ENCODE results near the gene CDIP1.

CDIP1 gene

DNA sequence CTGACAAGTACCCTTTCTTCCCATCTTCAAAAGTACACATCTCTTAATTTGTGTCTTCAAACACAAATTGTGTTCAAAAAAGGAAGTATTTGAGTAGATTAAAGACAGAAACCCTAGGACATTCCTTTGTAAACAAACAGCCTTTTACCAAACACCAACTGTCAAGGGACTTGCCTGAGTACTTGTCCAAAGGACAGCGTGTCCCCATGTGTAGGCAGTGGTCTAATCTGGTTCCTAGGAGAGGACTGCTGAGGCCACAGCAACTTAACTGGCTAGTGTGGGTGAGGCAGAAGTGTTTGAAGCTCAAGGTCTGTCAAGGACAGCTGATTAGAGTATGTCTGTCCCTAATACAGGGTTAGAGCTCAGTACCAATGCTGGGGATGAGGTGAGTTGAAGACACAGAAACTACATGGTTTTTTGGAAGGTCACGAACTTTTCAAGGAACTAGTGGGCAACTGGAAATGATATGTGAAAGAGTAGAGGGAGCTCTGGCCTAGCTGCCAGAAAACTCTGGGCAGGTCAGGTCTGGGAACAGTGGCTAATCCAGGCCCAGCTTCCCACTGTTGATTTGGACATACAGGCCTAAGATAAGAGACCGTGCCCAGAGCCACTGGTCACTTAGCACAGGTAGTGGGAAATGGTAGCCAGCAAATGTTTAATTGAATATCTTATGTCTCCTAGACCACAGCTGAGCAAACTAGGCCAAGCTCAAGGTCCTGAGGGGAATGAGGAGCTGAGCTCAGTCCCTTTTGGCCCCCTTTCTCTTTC, 52.3 kb downstream of the CDIP1 start:
- no peak for DNase-seq

DNA sequence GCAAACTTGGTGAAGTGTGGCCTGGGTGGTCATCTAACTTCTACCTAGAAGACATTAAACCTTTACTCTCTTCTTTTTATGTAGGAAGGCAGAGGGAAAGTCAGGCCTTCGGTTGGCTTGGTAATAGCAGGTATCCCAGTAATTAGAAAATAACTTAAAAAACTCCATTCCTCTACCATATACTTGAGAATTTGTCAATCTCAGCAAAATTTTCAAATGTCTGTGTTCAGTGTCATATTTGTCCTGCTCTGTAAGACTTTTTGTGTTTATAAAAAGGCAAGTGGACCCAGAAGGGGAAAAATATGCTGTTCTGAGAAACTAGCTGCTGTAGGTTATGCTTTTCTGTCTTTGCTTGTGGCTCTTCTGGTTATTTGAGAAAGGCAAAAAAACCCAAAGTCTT, 56.6 kb downstream of the CDIP1 start:
- DNase-seq: no peak

GRCh38 chr16:4481526-4481925, 57.0 kb downstream of the CDIP1 start:
- no peak for DNase-seq

DNA sequence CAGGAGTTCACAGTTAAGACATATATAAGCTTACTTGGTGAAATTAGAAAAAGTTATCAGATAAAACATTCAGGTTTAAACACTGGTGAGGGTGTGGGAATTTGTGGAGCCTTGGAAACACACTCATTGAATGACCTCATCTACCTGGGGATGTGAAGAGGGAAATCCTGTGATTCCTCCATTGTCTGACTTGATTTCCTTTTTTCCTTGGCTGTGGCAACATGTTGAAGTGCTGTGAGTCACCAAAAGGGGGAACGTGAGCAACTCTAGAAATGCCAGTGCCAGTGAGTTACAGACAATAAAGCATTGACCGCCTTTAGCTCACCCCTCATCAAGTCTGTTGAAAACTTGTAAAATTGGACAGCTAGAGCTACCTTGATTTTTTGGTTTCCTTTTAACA, 60.6 kb downstream of the CDIP1 start:
- DNase-seq: no peak

- peak; percentile 64 to 92 for DNase-seq
Measured at GRCh38 chr16:4475880-4476788, 62.4 kb downstream of the CDIP1 start, which contains the start of gene HMOX2. TSS of gene HMOX2 (plus strand) at chr16:4476398. CDS start at chr16:4505525, 29,127 bp downstream.

- DNase-seq: peak; percentile 80 to 94
Measured at GRCh38 chr16:4474192-4474961, 64.2 kb downstream of the CDIP1 start, which contains the start of gene NMRAL1. TSS of gene NMRAL1 (minus strand) at chr16:4474625. CDS start at chr16:4474132, 493 bp downstream.

DNA sequence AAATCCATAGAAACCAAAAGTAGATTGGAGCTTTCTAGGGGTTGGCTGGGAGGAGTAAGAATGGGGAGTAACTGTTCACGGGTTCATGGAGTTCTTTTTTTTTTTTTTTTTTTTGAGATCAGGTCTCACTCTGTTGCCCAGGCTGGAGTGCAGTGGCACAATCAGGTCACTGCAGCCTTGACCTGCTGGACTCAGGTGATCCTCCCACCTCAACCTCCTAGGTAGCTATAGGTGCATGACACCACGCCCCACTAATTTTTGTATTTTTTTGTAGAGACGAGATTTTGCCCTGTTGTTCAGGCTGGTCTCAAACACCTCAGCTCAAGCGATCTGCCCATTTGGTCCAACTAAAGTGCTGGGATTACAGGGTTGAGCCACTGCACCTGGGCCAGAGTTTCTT, 65.7 kb downstream of the CDIP1 start:
- DNase-seq: no peak

GRCh38 chr16:4471869-4472268, 66.7 kb downstream of the CDIP1 start:
- DNase-seq: no peak

- no peak for DNase-seq
Measured at GRCh38 chr16:4468972-4469371, 69.6 kb downstream of the CDIP1 start.

GRCh38 chr16:4467916-4468315, 70.7 kb downstream of the CDIP1 start:
- no peak for DNase-seq

GRCh38 chr16:4465977-4466779, 72.4 kb downstream of the CDIP1 start:
- no peak for DNase-seq

DNA sequence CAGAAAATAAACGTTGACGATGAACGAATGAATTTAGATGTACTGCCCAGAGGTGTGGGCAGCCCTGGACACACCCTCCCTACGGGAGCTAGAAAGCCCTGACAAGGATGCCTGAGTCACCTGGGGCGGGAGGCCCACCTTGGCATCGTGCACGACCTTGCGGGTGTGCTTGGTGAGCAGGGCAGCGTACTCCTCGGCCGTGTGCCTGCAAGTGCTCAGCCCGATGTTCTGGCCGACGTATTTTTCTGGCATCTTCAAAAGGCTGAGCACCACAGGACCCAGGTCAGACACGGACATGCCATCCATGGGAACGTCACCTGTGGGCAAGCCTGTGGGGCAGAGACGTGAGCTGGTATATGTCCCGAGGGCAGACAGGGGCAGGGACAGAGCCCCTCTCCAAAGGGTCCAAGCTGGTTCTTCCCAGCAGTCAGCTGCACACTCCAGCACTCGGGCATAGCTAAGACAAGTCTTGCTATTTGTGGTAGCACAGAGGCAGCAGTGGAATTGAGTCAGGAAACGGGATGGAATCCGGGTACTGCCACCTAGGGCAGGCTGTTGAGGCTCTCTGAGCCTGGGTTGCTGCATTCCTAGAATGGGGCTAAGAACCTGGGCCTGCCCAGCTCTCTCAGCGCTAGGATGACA, 74.9 kb downstream of the CDIP1 start:
- DNase-seq: no peak

- DNase-seq: peak; percentile 45 to 65
Measured at GRCh38 chr16:4461250-4462085, 77.1 kb downstream of the CDIP1 start.

DNA sequence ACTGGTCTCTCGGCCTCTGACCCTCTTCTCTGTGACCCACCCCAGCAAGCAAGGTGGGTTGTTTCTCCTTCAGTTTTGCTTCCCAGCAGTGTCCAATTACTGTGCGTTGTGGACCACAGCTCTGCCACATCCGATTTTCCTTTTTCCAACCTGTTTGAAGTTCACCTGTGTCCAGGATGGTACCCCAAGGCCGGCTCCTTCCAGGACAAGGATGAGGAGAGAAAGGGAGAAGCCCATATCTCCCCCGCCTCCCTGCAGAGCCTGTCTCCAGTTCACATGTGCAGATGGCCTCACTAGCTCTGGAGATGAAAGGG, 77.7 kb downstream of the CDIP1 start:
- no peak for DNase-seq

All from NCI-H526 (cell line).